Measurements from ENCODE around the gene BLTP3B.

The BLTP3B gene

GRCh38 chr12:100159391-100160104, 16.9 kb upstream of the BLTP3B start:
- DNase-seq = no peak

GRCh38 chr12:100158535-100158934, 15.9 kb upstream of the BLTP3B start:
- DNase-seq = no peak

DNA sequence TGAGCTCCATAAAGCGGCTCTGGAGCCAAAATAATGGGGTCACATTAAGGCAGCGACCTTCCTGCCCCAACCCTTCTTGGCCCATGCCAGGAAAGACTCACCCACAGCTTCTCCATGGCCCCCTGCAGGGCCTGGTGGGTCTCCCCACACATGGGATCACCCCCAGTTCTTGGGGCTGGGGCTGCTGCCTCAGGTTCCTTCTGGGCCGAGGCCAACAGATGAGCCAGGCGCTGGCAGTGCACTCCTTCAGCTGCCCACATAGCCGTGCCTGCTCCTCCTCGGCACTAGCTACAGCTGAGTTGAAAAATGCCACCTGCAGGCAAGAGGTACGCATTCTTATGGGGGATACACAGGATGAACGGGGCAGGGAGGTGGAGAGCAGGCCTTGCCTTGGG, 14.8 kb upstream of the BLTP3B start:
- DNase-seq = no peak

- no peak for DNase-seq
Observed at GRCh38 chr12:100156731-100157426, 14.2 kb upstream of the BLTP3B start.

DNA sequence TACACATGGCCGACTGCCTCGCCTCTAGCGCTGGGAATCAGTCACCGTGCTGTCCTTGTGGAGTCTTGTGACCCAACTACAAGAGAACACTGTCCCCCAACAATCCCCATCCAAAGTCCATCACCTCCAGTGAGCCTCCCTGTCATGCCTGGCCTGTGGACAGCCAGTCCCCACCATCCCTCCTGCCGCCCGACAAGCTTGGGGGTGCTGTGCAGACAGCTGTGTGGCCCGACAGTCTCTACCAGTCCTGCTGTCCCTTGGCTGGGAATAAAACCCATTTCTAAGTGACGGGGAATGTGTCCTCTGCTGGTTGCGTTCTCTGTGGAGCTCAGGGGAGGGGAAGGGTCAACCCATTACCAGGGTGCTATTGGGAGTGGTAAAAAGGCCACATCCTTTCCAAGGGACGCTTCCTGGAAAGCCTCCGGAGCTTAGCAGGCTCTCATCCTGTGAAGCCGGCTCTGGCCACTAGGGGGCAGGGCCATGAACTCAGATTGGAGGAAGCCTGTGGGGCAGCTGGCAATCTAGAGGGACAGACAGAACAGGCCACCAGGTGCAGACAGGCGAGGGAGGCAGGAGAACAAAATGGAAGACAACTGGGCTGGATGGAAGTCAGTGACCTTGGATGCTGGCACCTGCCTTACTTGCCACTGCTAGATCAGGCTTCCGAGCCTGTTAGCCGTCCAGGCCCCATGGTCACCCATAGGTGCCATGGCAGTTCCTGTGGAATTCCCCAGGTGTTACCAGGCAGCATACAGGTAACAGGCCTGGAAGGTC, 12.0 kb upstream of the BLTP3B start:
- DNase-seq = peak; percentile 30 to 64 (median 49)

DNA sequence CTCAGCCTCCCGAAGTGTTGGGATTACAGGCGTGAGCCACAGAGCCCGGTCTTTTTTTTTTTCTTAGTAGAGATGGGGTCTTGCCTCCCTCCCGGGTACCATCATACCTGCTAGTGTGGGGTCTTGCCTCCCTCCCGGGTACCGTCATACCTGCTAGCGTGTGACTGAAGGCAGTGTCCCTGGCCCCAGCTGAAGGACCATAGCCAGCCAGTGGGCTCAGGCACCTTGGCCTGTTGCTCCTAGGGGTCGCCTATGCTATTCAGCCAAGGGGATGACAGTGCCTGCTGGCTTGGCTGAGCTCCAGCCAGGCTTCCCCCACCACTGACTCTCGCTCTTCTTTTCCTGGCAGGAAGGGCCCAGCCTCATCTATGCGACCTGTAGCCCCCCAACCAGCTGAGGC, 10.5 kb upstream of the BLTP3B start:
- no peak for DNase-seq

DNA sequence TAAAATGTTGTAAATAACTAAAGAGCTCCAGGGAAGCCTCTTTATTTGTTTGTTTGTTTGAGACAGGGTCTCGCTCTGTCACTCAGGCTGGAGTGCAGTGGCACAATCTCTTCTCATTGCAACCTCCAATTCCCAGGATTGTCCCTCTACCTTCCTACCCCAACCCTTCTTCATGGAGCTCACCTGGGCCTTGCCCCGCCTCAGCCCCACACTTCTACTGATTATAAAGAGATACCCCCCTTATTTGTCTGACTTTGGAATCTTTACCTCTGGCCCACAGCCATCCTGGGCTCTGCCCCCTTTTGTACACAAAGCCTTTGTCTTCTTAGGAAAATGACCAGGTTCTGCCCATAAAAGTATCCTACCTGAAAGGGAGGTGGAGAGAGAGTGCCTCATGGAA, 9.1 kb upstream of the BLTP3B start:
- DNase-seq = no peak

- no peak for DNase-seq
Observed at GRCh38 chr12:100146252-100146651, 3.6 kb upstream of the BLTP3B start.

GRCh38 chr12:100145643-100146042, 3.0 kb upstream of the BLTP3B start:
- DNase-seq = no peak

DNA sequence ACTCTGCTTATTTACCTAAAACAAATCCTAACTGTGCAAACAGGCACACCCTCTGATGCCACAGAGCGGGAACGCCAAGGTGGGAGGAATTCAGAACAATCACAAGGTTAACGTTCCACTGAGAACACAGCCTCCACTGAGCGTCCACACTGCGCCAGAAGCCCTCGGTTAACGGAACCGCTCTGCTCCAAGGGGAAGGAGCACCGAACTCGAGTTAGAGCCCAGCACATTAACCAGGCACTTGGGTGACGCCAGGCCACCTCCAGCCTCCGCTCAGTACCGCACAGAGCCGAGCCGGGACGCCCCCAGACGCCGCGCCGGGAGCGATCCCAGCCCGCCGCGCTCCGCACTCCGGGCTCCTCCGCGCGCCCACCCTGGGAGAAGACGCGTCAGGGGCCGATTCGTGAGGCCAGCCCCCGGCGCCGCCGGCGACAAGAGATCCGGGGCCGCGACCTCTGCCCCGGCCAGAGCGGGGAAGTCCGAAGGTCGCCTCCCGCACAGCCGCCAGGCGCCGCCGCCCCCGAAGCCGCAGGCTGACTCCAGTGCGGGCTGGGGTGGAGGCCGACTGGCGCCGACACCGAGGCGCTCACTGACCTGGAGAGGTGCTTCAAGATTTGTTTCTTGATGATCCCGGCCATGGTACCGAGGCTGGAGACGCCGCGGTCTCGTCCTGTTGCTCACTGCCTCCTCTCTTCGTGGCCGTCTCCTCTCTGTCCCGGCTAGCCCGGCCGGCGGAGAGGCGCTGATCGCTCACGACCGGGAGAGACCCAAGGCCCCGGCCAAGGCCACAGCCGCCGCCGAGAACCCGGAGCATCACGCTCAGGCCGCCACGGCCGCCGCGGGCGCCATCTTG, 450 bp downstream of the BLTP3B start:
- DNase-seq = peak in 3 of 5 donors; percentile 8 to 28 (median 21)

DNA sequence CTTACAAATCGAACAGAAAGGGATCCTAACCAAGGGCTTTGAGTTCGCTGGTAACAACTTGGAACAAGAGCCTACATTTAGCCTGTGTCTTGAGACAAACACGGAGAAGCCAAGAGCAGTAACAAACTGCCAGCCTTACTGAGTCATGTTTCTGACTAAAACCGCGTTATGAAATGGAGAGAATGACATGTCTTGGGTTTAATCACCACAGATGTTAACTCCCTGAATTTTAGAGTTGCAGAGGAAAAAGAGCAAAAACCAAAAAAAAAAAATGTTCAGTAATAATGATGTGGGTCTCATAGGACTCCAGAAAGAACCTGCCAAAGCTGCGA, 1.0 kb downstream of the BLTP3B start:
- DNase-seq = peak in 1 of 5 donors; percentile 81

GRCh38 chr12:100138803-100139098, 3.9 kb downstream of the BLTP3B start:
- DNase-seq = no peak

GRCh38 chr12:100138048-100138802, 4.4 kb downstream of the BLTP3B start:
- DNase-seq = peak in 1 of 5 donors; percentile 28

DNA sequence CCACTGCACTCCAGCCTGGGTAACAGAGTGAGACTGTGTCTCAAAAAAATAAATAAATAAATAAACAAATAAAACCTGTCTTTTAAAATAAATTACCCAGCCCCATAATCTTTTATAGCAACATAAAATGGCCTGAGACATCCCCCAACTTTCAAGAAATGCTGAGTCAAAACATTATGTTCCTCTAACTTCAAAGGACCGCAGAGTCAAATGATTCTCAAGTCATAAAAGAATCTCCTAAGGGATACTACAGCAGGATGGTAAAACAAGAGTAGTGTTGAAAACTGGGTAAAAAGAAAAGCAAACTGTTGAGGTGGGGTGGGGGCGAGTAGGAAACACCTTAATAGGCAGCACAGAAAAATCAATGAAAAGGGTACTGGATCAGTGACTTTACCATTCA, 9.5 kb downstream of the BLTP3B start:
- DNase-seq = no peak

GRCh38 chr12:100128512-100128908, 14.2 kb downstream of the BLTP3B start:
- DNase-seq = no peak

DNA sequence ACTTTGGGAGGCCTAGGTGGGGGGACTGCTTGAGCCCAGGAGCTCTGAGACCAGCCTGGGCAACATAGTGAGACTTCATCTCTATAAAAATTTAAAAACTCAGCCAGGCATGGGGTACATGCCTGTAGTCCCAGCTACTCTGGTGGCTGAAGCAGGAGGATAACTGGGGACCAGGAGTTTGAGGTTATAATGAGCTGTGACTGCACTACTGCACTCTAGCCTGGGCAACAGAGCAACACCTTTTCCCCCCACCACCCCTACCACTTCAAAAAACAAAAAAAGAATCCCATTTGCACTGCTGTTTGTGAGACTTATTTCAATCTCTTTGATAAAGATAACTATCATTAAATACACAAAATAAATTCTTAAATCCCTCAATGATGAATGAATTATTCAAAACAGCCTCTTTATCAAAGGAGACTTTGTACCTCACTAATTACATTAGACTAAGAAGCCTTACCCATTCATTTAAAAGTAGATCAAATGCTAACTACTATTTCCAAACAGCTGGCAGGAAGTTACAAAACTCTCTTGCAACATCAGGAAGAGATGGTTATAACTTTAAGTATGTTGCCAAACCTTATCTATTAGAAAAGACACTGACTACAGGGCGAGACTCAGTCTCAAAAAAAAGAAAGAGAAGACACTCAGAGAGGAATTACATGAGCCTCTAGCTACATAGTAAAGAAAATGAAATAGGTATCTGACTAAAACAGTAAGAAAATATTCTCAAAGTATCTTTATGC, 14.7 kb downstream of the BLTP3B start:
- no peak for DNase-seq

GRCh38 chr12:100123316-100124095, 19.2 kb downstream of the BLTP3B start:
- DNase-seq = no peak

DNA sequence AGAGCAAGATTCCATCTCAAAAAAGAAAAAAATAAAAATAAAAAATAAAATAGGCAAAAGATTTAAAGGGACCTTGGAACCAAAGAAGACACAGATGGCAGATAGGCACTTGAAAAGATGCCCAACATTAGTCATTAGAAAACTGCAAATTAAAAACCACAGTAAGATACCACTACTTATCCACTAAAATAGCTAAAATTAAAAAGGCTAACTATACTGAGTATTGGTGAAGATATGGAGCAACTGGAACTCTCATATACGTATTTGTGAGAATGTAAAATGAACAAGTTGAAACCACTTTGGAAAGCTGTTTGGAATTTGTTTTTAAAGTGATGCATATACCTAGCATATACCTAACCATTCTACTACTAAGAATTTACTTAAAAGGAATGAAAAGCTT, 22.3 kb downstream of the BLTP3B start:
- no peak for DNase-seq

DNA sequence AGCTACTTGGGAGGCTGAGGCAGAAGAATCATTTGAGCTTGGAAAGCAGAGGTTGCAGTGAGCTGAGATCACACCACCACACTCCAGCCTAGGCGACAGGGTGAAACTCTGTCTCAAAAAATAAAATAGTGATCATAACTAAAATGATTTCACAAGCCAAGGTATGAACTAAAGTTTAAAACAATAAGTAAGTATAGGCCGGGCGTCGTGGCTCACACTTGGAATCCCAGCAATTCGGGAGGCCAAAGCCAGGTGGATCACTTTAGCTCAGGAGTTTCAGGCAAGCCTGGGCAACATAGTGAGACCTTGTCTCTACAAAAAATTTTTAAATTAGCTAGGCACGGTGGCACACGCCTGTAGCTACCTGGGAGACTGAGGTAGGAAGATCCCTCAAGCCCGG, 27.4 kb downstream of the BLTP3B start:
- DNase-seq = no peak

- DNase-seq = no peak
Observed at GRCh38 chr12:100114574-100114973, 28.1 kb downstream of the BLTP3B start.

- no peak for DNase-seq
Observed at GRCh38 chr12:100110276-100110675, 32.4 kb downstream of the BLTP3B start.
